Pericardium fibroblast (primary cell): Measurements from ENCODE around the gene PXYLP1. TPM values are rescaled to one million over a fixed set of nuclear protein-coding genes. Genes with fewer than 3 reads are reported as not detected.

Experiments
- total RNA-seq: library from RNA; depleted of rRNA; stranded (reverse); fragments of >200 nt; gene quantifications from 2 replicates; pipeline ENCODE4 v1.2.3, GENCODE V29; 2015

Gene PXYLP1, protein sequence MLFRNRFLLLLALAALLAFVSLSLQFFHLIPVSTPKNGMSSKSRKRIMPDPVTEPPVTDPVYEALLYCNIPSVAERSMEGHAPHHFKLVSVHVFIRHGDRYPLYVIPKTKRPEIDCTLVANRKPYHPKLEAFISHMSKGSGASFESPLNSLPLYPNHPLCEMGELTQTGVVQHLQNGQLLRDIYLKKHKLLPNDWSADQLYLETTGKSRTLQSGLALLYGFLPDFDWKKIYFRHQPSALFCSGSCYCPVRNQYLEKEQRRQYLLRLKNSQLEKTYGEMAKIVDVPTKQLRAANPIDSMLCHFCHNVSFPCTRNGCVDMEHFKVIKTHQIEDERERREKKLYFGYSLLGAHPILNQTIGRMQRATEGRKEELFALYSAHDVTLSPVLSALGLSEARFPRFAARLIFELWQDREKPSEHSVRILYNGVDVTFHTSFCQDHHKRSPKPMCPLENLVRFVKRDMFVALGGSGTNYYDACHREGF
- 15.4 and 18.0 TPM in 2 replicates for total RNA-seq

DNA sequence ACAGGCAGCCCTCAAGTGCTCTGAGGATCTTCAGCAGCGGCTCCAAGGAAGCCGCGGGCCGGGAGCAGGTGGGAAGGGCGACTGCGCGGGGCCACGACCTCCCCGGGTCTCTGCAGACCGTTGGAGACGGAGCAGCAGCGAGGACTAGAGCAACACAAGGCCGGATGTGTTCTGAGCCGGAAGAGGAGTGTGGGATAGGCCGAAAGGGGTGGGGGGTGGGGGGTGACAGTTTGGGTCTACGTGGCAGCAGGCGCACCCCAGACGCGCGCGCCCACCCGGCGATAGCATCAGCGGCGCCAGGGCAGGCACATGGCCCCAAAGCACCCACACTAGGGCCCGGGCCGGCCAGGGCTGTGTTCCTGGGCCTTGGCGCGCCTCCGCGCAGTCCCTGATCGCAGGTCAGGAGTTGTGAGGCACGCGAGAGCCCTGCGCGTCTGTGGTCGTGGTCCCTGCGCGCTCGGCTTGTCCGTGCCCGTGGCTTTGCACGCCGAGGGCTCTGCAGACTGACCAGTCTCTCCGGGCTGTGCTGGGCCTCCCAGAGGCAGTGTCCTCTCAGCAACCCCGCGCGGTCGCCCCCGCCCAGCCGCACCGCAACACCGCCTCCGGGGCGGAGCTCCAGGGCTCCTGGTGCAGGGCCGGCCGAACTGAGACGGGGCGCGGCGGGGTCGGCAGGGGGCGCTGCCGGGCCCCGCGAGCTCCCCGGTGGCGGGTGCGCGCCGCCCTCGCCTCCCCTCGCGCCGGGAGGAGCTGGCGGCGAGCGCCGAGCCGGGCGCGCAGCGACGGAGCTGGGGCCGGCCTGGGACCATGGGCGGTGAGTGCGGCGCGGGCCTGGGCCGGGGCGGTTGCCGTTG, at the start of gene PXYLP1:
PXYLP1 (plus strand) TSS at position 725 of the 851 bp plus-strand sequence. CDS start 28,351 bp downstream, outside the sequence.

Other genes with a start within 250 kb of the PXYLP1 start
- not detected in 2 replicates for gene SPSB4, start 180.5 kb upstream of the PXYLP1 start, total RNA-seq
- 62.9 and 77.5 TPM in 2 replicates for gene ZBTB38, start 136.7 kb downstream of the PXYLP1 start, total RNA-seq